Gastroesophageal sphincter (tissue), 4 donors: ENCODE results near the gene COLEC12. TPM values are rescaled to one million over a fixed set of nuclear protein-coding genes. Genes with fewer than 3 reads are reported as not detected.

ENCODE experiments used
- ATAC-seq: fragments of 150-250 bp; one replicate; pipeline ENCODE4 v1.9.1; 2016; ENCODE audit warnings: mild to moderate bottlenecking, moderate library complexity
- H3K27ac ChIP-seq, 4 donors: fragments of 200-600 bp; sonication (generic) in 3 of 4; 1 replicate in 3 of 4; 2 replicates in 1 of 4; pipeline ENCODE4 v1.5.1; 2016 to 2019
- H3K27me3 ChIP-seq: fragments of 200-600 bp; sonication (generic); one replicate; pipeline ENCODE4 v1.5.1; 2019
- H3K36me3 ChIP-seq, 2 donors: fragments of 200-600 bp; sonication (generic); one replicate each; pipeline ENCODE4 v1.5.1; 2019; ENCODE audit warnings: control low read depth in 1 of 2
- H3K4me1 ChIP-seq, 3 donors: fragments of 200-600 bp; sonication (generic); 1 replicate in 2 of 3; 2 replicates in 1 of 3; pipeline ENCODE4 v1.5.1; 2016 to 2019; ENCODE audit warnings: control low read depth in 2 of 3
- H3K4me3 ChIP-seq, 2 donors: fragments of 200-600 bp; sonication (generic); one replicate each; pipeline ENCODE4 v1.5.1; 2019; ENCODE audit warnings: mild to moderate bottlenecking in 1 of 2, moderate library complexity in 1 of 2
- H3K9me3 ChIP-seq, 3 donors: fragments of 200-600 bp; sonication (generic); one replicate each; pipeline ENCODE4 v1.5.1; 2017 to 2019; ENCODE audit warnings: control low read depth in 2 of 3
- CTCF ChIP-seq, 4 experiments: fragments of 200-600 bp in 2 of 4; fragments of 450-650 bp in 2 of 4; sonication (generic) in 1 of 4; IDR thresholded peaks; one replicate each; pipeline ENCODE4 v1.5.1; 2017 to 2019; ENCODE audit warnings: antibody characterized with exemption in 4 of 4, mild to moderate bottlenecking in 2 of 4, moderate library complexity in 2 of 4
- EP300 ChIP-seq: sonication (generic); formaldehyde crosslinking; IDR thresholded peaks from one replicate; pipeline ENCODE4 v1.6.1; 2017; ENCODE audit warnings: antibody characterized with exemption, mild to moderate bottlenecking
- POLR2A ChIP-seq, 2 donors: fragments of 450-650 bp; IDR thresholded peaks; one replicate each; pipeline ENCODE4 v1.6.1; 2017; ENCODE audit warnings: antibody characterized with exemption in 2 of 2, mild to moderate bottlenecking in 2 of 2, moderate library complexity in 1 of 2
- POLR2AphosphoS5 ChIP-seq: sonication (generic); formaldehyde crosslinking; IDR thresholded peaks from one replicate; pipeline ENCODE4 v1.6.1; 2017; ENCODE audit warnings: antibody characterized with exemption
- WGBS, 2 donors: methylation state at CpG; one replicate each; pipeline ENCODE4 v1.1.5; 2018; ENCODE audit warnings: low coverage in 1 of 2; 5-methylcytosine and 5-hydroxymethylcytosine counted together
- total RNA-seq, 4 donors: library from RNA; depleted of rRNA; stranded (reverse); fragments of >200 nt; gene quantifications; one replicate each; pipeline ENCODE4 v1.1.0, GENCODE V29; 2016

The COLEC12 gene
- total RNA-seq, 4 donors from 2014 or later = 21.2 to 40.1 (median 37.1) TPM

DNA sequence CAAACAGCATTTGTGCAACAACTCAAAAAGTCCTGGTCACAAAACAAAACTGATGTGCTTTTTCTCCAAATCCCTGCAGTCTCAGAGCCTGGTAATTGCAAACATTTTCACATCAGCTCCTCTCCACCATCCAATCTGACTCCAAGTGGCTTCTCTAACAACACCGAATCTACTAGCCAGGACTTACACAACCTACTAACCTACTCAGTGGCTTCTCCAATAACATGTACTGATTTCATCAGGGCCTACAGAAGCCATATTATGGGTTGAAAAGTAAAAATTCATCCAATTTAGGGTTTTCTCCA, 104.3 kb downstream of the COLEC12 start:
- Histone ChIP-seq H3K4me3 (no peak overlapping the region), H3K36me3 (no peaks in the 10 kb centered on the region), H3K9me3 (no peaks in the 10 kb centered on the region), H3K27ac (peak overlapping the region in 3 of 4 donors; percentile 80 to 82 (median 82)), H3K4me1 (peaks cover 9 to 83% (median 25%) of the 10 kb centered on the region in 3 donors), H3K27me3 (no peaks in the 10 kb centered on the region)
- no peak for ATAC-seq
- 18 to 50% methylated on average over 1 of the region's 1 CpG for WGBS, 2 donors
- TF ChIP-seq POLR2A (IDR thresholded peaks at IDR 0.05) (no peak), POLR2AphosphoS5 (no peak), EP300 (no peak), CTCF (IDR thresholded peaks at IDR 0.05) (no peak)

- H3K4me1 ChIP-seq = peaks cover 9 to 80% (median 25%) of the 10 kb centered on the region in 3 donors
- peak overlapping the region; percentile 65 to 82 (median 81) for H3K27ac ChIP-seq
- WGBS, 2 donors = 18 to 33% methylated on average over 4 to 12 of the region's 13 CpGs
- H3K27me3 ChIP-seq = no peaks in the 10 kb centered on the region
- TF ChIP-seq EP300 (no peak), POLR2AphosphoS5 (peak; percentile 53), CTCF (IDR thresholded peaks at IDR 0.05) (no peak)
- no peak overlapping the region for H3K4me3 ChIP-seq
- no peaks in the 10 kb centered on the region for H3K36me3 ChIP-seq
- ATAC-seq = no peak
- H3K9me3 ChIP-seq = no peaks in the 10 kb centered on the region
Observed at GRCh38 chr18:395456-396250, 104.8 kb downstream of the COLEC12 start.

GRCh38 chr18:394987-395362, 105.5 kb downstream of the COLEC12 start:
- H3K27ac ChIP-seq = peak overlapping the region; percentile 65 to 82 (median 81)
- H3K27me3 ChIP-seq = no peaks in the 10 kb centered on the region
- peaks cover 9 to 75% (median 25%) of the 10 kb centered on the region in 3 donors for H3K4me1 ChIP-seq
- WGBS, 2 donors = 11 to 17% methylated on average over 1 of the region's 1 CpG
- TF ChIP-seq CTCF (IDR thresholded peaks at IDR 0.05) (no peak), POLR2AphosphoS5 (peak; percentile 89), EP300 (no peak), POLR2A (IDR thresholded peaks at IDR 0.05) (no peak)
- H3K4me3 ChIP-seq = no peak overlapping the region
- no peaks in the 10 kb centered on the region for H3K9me3 ChIP-seq
- ATAC-seq = peak; percentile 79
- no peaks in the 10 kb centered on the region for H3K36me3 ChIP-seq

DNA sequence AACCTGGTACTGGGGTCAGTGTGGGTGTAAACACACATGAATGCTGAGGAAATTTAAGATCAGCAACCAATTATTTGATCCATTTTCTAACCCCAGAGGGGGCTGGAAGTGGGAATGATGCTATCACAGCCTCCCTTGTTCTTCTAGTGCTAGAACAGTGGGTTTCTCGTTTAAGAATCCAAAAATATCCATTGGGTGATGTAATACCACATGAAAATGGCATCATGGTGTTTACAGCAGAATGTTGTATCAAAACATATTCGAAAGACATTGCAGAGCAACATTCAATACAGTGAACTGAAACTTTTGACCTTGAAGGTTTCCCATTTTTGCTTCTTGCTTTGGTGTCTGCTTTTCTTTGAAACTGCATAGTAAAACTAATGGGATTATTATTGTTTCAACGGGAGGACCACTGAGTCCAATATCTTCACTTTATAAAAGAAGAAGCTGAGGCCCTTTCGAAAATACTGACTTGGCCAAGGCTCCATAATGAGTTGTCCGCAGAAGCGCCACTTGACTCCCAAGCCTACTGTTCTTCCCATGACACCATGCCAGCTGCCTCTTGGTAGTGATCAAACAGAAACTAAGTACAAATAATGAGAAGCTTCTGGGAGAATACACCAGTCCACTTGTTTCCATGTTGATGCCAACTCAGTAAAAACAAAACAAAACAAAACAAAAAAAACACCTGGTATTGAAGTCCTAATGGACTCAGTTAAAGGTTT, 106.1 kb downstream of the COLEC12 start:
- no peak for ATAC-seq
- no peaks in the 10 kb centered on the region for H3K9me3 ChIP-seq
- TF ChIP-seq POLR2A (IDR thresholded peaks at IDR 0.05) = no peak
- TF ChIP-seq POLR2AphosphoS5 = no peak
- no peak for TF ChIP-seq CTCF (IDR thresholded peaks at IDR 0.05)
- H3K36me3 ChIP-seq = no peaks in the 10 kb centered on the region
- H3K27ac ChIP-seq = peak overlapping the region; percentile 65 to 82 (median 81)
- H3K4me3 ChIP-seq = no peak overlapping the region
- 43 to 52% methylated on average over 5 to 6 of the region's 6 CpGs for WGBS, 2 donors
- peaks cover 9 to 70% (median 22%) of the 10 kb centered on the region in 3 donors for H3K4me1 ChIP-seq
- H3K27me3 ChIP-seq = no peaks in the 10 kb centered on the region
